ENCODE measurements around the gene TTC21A. TPM values are rescaled to one million over a fixed set of nuclear protein-coding genes. Genes with fewer than 3 reads are reported as not detected.

TTC21A gene
- total RNA-seq, 1 experiment from 2014 or later: 1.2 TPM

DNA sequence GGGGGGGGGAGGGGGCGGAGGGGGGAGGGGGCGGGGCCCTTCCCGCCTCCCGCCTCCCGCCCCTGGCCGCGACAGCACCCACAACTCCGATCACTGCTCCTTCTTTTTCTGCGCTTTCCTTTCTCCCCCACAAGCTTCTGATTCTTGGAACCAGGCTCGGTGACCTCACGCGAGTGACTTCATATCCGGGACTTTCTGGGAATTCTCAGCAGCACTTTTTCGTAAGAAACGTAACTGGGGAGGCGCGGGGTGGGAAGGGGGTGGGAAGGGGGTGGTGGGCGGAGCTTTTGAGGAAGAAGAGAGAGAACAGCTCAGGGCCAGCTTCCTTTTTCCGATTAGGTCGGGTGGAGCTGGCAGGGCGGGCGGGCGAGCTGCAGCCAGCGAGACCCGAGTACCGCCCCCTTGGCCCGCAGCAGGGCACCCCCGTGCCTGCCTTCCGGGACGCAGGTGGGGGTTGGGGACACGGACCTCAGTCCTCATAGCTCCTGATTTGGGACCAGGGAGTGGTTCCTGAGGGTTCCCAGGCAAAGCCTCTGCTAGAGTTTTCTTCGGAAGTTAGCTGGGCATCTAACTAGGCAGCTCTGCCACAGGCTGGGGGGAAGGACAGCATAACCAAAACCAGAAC lies 70.3 kb downstream of the TTC21A start:
- H3K27me3 ChIP-seq (ENCODE audit: low read length): no peaks in the 10 kb centered on the region
- DNase-seq (peak; percentile 75), ATAC-seq (peak; percentile 28)
- H3K4me1 ChIP-seq (ENCODE audit: insufficient read depth, low read length): peaks cover 29% of the 10 kb centered on the region
- TF ChIP-seq, protein P1, sequence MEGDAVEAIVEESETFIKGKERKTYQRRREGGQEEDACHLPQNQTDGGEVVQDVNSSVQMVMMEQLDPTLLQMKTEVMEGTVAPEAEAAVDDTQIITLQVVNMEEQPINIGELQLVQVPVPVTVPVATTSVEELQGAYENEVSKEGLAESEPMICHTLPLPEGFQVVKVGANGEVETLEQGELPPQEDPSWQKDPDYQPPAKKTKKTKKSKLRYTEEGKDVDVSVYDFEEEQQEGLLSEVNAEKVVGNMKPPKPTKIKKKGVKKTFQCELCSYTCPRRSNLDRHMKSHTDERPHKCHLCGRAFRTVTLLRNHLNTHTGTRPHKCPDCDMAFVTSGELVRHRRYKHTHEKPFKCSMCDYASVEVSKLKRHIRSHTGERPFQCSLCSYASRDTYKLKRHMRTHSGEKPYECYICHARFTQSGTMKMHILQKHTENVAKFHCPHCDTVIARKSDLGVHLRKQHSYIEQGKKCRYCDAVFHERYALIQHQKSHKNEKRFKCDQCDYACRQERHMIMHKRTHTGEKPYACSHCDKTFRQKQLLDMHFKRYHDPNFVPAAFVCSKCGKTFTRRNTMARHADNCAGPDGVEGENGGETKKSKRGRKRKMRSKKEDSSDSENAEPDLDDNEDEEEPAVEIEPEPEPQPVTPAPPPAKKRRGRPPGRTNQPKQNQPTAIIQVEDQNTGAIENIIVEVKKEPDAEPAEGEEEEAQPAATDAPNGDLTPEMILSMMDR (conservative IDR thresholded peaks at IDR 0.05; ENCODE audit: low read depth, low read length): no peak
- no peak for TF ChIP-seq EZH2 (IDR thresholded peaks at IDR 0.05; ENCODE audit: low read length, unreplicated experiment)
- H3K79me2 ChIP-seq (ENCODE audit: low read length): no peaks in the 10 kb centered on the region
- peak overlapping the region; percentile 69 for H3K4me3 ChIP-seq (ENCODE audit: low read length)
- ChIA-PET CTCF (interaction anchor here (0.7 to 0.8 kb wide), 2 partner anchors 53 to 1203 kb away, joined by 3 to 4 read pairs; no protein-coding TSS in a partner anchor), POLR2A (ENCODE audit: unreplicated experiment) (interaction anchor here (0.6 kb wide), 2 partner anchors 90 to 293 kb away, joined by 4 to 5 read pairs; no protein-coding TSS in a partner anchor)
- H3K36me3 ChIP-seq (ENCODE audit: low read depth, low read length): no peaks in the 10 kb centered on the region
- no peak overlapping the region for H3K27ac ChIP-seq (ENCODE audit: low read length)
- no peaks in the 10 kb centered on the region for H3K9me3 ChIP-seq (ENCODE audit: low read length)
- intact Hi-C loops (cut with micrococcal nuclease): no loop called here
- peak overlapping the region; percentile 82 for H3K4me2 ChIP-seq (ENCODE audit: low read length)
- H3F3A ChIP-seq (ENCODE audit: low read length, unreplicated experiment): no peaks in the 10 kb centered on the region
- peak overlapping the region; percentile 69 for H2AFZ ChIP-seq (ENCODE audit: low read length)
- H3K9ac ChIP-seq (ENCODE audit: low read length): no peak overlapping the region
- H4K20me1 ChIP-seq (ENCODE audit: low read length): no peaks in the 10 kb centered on the region
- BruUV-seq (replicated peaks): no TSS peak
- no peaks in the 10 kb centered on the region for H3K9me2 ChIP-seq (replicated peaks; ENCODE audit: low read length)

- no peak overlapping the region for H3K9ac ChIP-seq (ENCODE audit: low read length)
- no peaks in the 10 kb centered on the region for H3K9me2 ChIP-seq (replicated peaks; ENCODE audit: low read length)
- H3K27ac ChIP-seq (ENCODE audit: low read length): no peak overlapping the region
- H3K27me3 ChIP-seq (ENCODE audit: low read length): no peaks in the 10 kb centered on the region
- ATAC-seq (no peak), DNase-seq (no peak)
- TF ChIP-seq EZH2 (IDR thresholded peaks at IDR 0.05; ENCODE audit: low read length, unreplicated experiment) (no peak), EZH2phosphoT487 (IDR thresholded peaks at IDR 0.05; ENCODE audit: borderline replicate concordance, low read length) (no peak)
- TF ChIP-seq, protein P1 (conservative IDR thresholded peaks at IDR 0.05; ENCODE audit: low read depth, low read length): no peak
- intact Hi-C loops (cut with micrococcal nuclease): no loop called here
- BruUV-seq (replicated peaks): no TSS peak
- ChIA-PET CTCF (no interaction called here), POLR2A (ENCODE audit: unreplicated experiment) (no interaction called here)
- H3K36me3 ChIP-seq (ENCODE audit: low read depth, low read length): no peaks in the 10 kb centered on the region
- H3F3A ChIP-seq (ENCODE audit: low read length, unreplicated experiment): no peaks in the 10 kb centered on the region
- peaks cover 29% of the 10 kb centered on the region for H3K4me1 ChIP-seq (ENCODE audit: insufficient read depth, low read length)
- H3K79me2 ChIP-seq (ENCODE audit: low read length): no peaks in the 10 kb centered on the region
- no peak overlapping the region for H2AFZ ChIP-seq (ENCODE audit: low read length)
- no peaks in the 10 kb centered on the region for H4K20me1 ChIP-seq (ENCODE audit: low read length)
- peak overlapping the region; percentile 69; the same call in 1 of the 2 replicates for H3K4me3 ChIP-seq (ENCODE audit: low read length)
- H3K4me2 ChIP-seq (ENCODE audit: low read length): peak overlapping the region; percentile 82
- H3K9me3 ChIP-seq (ENCODE audit: low read length): no peaks in the 10 kb centered on the region
These were observed 71.1 kb downstream of the TTC21A start for GRCh38 chr3:39178553-39178952.

GRCh38 chr3:39180183-39180545 lies 72.7 kb downstream of the TTC21A start:
- POLR2A ChIA-PET (ENCODE audit: unreplicated experiment): no interaction called here
- H3K9me2 ChIP-seq (replicated peaks; ENCODE audit: low read length): no peaks in the 10 kb centered on the region
- no peaks in the 10 kb centered on the region for H3K27me3 ChIP-seq (ENCODE audit: low read length)
- H3K27ac ChIP-seq (ENCODE audit: low read length): no peak overlapping the region
- H3K4me2 ChIP-seq (ENCODE audit: low read length): peak overlapping the region; percentile 84
- H3K4me3 ChIP-seq (ENCODE audit: low read length): peak overlapping the region; percentile 65
- H3K79me2 ChIP-seq (ENCODE audit: low read length): no peaks in the 10 kb centered on the region
- H3F3A ChIP-seq (ENCODE audit: low read length, unreplicated experiment): no peaks in the 10 kb centered on the region
- H3K4me1 ChIP-seq (ENCODE audit: insufficient read depth, low read length): peaks cover 29% of the 10 kb centered on the region
- CTCF ChIA-PET: no interaction called here
- H3K36me3 ChIP-seq (ENCODE audit: low read depth, low read length): no peaks in the 10 kb centered on the region
- intact Hi-C loops (cut with micrococcal nuclease): loop anchor here (1.0 to 2.0 kb wide), 2 partner anchors 54 to 73 kb away; partner anchors contain the start of genes GORASP1 and TTC21A
- peak overlapping the region; percentile 64 for H2AFZ ChIP-seq (ENCODE audit: low read length)
- no peaks in the 10 kb centered on the region for H3K9me3 ChIP-seq (ENCODE audit: low read length)
- DNase-seq: no peak
- no peak for ATAC-seq
- BruUV-seq (replicated peaks): no TSS peak
- no peak overlapping the region for H3K9ac ChIP-seq (ENCODE audit: low read length)
- TF ChIP-seq, protein P1 (conservative IDR thresholded peaks at IDR 0.05; ENCODE audit: low read depth, low read length): no peak
- TF ChIP-seq EZH2phosphoT487 (IDR thresholded peaks at IDR 0.05; ENCODE audit: borderline replicate concordance, low read length) (no peak), EZH2 (IDR thresholded peaks at IDR 0.05; ENCODE audit: low read length, unreplicated experiment) (no peak)
- no peaks in the 10 kb centered on the region for H4K20me1 ChIP-seq (ENCODE audit: low read length)
